Stimulated activated naive B cell treated with anti-CD40 and anti-IgM and Interleukin-4, amounts not matched to agents 10 μg/mL and 1 μg/mL and 100 μg/mL, for 72 hours (primary cell): Measurements from ENCODE around the gene HSD17B8.

ENCODE experiments used
- ATAC-seq, 2 donors: fragments of 150-1000 bp; cut with Tn5 transposase; replicated peaks; 2 replicates each; pipeline ENCODE4 v1.10.0; 2021; ENCODE audit warnings: moderate library complexity in 1 of 2
- DNase-seq: peaks from one replicate; pipeline ENCODE4 v3.0.0; 2021
- H3K27ac Mint-ChIP-seq: one replicate; pipeline ENCODE4 v1.8.0; 2022; ENCODE audit warnings: mild to moderate bottlenecking, mixed read lengths
- H3K27me3 Mint-ChIP-seq, 2 donors: one replicate each; pipeline ENCODE4 v1.8.0; 2022; ENCODE audit warnings: mixed read lengths in 2 of 2
- H3K36me3 Mint-ChIP-seq, 2 donors: one replicate each; pipeline ENCODE4 v1.8.0; 2022; ENCODE audit warnings: mixed read lengths in 2 of 2, mild to moderate bottlenecking in 1 of 2
- H3K4me1 Mint-ChIP-seq, 2 donors: one replicate each; pipeline ENCODE4 v1.8.0; 2022; ENCODE audit warnings: mixed read lengths in 2 of 2, mild to moderate bottlenecking in 1 of 2
- H3K4me3 Mint-ChIP-seq, 2 donors: one replicate each; pipeline ENCODE4 v1.8.0; 2022; ENCODE audit warnings: mild to moderate bottlenecking in 2 of 2, mixed read lengths in 2 of 2, moderate library complexity in 1 of 2
- H3K9me3 Mint-ChIP-seq, 2 donors: one replicate each; pipeline ENCODE4 v1.8.0; 2022; ENCODE audit warnings: mixed read lengths in 2 of 2, mild to moderate bottlenecking in 1 of 2

The HSD17B8 gene

DNA sequence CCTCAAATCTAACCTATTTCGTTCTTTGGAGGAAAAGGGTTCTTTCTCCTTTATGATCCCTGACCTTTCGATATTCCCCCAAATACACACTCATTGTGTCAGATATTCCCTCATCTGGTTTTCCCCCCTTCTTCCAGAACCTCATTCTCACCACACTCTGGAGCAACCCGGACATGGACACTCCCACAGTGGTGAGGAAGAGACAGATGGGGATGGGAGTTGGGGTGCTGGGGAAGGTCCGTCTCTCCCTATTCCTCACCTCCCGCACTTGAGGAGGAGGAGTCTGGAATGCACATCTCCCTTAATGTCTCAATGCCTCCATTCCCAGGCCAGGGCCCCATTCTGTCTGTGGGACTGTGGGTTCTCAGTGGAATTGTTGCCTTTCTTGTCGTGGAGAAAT, 2.5 kb upstream of the HSD17B8 start:
- Mint-ChIP-seq H3K4me1 (peaks cover 73 to 81% of the 10 kb centered on the region in 2 donors), H3K36me3 (peaks cover 29 to 55% of the 10 kb centered on the region in 2 donors), H3K27me3 (no peaks in the 10 kb centered on the region), H3K9me3 (no peaks in the 10 kb centered on the region), H3K27ac (peak overlapping the region; percentile 99), H3K4me3 (peak overlapping the region; percentile 99 to 100)
- DNase-seq, result no peak
- no peak for ATAC-seq

DNA sequence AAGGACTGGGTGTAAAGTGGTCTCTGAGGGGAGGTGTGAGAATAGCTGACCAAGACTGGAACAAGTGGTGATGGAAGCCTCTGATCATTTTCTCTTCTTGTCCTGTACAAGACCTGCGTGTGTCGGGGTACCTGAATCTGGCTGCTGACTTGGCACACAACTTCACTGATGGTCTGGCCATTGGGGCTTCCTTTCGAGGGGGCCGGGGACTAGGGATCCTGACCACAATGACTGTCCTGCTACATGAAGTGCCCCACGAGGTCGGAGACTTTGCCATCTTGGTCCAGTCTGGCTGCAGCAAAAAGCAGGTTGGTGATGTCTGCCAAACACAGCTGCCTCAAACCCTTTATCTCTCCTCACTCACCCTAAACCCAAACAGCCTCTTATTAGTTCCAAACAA, 1.7 kb upstream of the HSD17B8 start:
- no peaks in the 10 kb centered on the region for H3K27me3 Mint-ChIP-seq
- H3K4me1 Mint-ChIP-seq, result peaks cover 71 to 79% of the 10 kb centered on the region in 2 donors
- H3K9me3 Mint-ChIP-seq, result no peaks in the 10 kb centered on the region
- ATAC-seq (no peak), DNase-seq (no peak)
- H3K4me3 Mint-ChIP-seq, result peak overlapping the region; percentile 21 to 86
- H3K27ac Mint-ChIP-seq, result peak overlapping the region; percentile 3
- H3K36me3 Mint-ChIP-seq, result peaks cover 29 to 48% of the 10 kb centered on the region in 2 donors

DNA sequence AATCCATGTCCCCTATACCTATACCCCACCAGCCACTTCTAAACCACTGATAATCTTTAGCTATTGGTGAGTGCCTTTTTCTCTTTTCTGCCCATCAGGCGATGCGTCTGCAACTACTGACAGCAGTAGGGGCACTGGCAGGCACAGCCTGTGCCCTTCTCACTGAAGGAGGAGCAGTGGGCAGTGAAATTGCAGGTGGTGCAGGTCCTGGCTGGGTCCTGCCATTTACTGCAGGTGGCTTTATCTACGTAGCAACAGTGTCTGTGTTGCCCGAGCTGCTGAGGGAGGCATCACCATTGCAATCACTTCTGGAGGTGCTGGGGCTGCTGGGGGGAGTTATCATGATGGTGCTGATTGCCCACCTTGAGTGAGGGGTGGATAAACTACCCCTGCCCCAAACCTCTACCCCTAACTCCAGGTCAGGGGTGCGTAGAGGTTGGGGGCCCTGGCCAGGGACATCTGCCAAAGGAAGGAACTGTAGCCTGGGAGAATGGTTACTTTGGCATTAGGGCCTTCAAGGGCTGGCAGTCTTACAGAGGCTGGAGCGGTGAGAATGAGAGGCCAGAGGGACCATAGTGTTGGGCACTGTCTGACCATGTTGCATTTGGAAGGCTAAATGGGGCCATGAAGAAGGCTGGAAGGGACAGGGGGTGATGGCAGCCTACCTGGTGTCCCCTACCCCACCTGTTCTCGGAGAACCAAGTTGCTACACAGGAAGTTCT, 851 bp upstream of the HSD17B8 start:
- Mint-ChIP-seq H3K27ac (peak overlapping the region; percentile 9), H3K27me3 (no peaks in the 10 kb centered on the region), H3K36me3 (peaks cover 29 to 48% of the 10 kb centered on the region in 2 donors), H3K4me3 (peak overlapping the region; percentile 84 to 86), H3K4me1 (peaks cover 65 to 74% of the 10 kb centered on the region in 2 donors), H3K9me3 (no peaks in the 10 kb centered on the region)
- no peak for DNase-seq
- no peak for ATAC-seq

GRCh38 chr6:33204165-33204414, 365 bp upstream of the HSD17B8 start:
- ATAC-seq, result no peak
- no peak overlapping the region for H3K27ac Mint-ChIP-seq

DNA sequence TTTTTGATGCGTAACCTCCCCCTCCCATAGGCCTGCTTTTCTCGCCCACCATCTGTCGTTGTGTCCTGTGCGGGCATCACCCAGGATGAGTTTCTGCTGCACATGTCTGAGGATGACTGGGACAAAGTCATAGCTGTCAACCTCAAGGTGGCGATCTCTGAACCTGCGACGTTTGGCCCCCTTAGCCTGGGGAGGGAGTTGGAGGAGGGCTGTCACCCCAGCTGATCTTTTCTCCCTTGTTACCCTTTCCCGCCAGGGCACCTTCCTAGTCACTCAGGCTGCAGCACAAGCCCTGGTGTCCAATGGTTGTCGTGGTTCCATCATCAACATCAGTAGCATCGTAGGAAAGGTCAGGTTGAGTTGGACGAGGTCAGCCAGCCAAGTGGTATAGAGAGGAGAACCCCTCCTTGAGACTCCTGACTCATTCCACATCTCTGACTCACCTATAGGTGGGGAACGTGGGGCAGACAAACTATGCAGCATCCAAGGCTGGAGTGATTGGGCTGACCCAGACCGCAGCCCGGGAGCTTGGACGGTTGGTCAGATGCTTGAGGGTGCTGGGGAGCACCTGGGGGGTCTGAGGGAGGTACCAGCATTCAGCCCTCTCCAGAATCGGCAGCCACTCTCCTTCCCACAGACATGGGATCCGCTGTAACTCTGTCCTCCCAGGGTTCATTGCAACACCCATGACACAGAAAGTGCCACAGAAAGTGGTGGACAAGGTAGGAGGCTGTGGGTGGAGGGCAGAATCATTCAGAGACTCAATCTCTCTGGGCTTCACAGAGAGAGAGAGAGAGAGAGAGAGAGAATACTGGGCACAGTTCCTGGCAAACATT, 954 bp downstream of the HSD17B8 start:
- DNase-seq (peak; percentile 38), ATAC-seq (peak; percentile 22 to 47)
- Mint-ChIP-seq H3K4me1 (peaks cover 61 to 78% of the 10 kb centered on the region in 2 donors), H3K27me3 (no peaks in the 10 kb centered on the region), H3K36me3 (peaks cover 38 to 54% of the 10 kb centered on the region in 2 donors), H3K27ac (peak overlapping the region; percentile 85), H3K4me3 (peak overlapping the region; percentile 84 to 86), H3K9me3 (no peaks in the 10 kb centered on the region)

More at GRCh38 chr6:33204165-33204414, 365 bp upstream of the HSD17B8 start:
- Mint-ChIP-seq H3K36me3 (peaks cover 29 to 44% of the 10 kb centered on the region in 2 donors), H3K4me3 (peak overlapping the region; percentile 84 to 86), H3K9me3 (no peaks in the 10 kb centered on the region), H3K27me3 (no peaks in the 10 kb centered on the region), H3K4me1 (peaks cover 62 to 74% of the 10 kb centered on the region in 2 donors)
- no peak for DNase-seq

DNA sequence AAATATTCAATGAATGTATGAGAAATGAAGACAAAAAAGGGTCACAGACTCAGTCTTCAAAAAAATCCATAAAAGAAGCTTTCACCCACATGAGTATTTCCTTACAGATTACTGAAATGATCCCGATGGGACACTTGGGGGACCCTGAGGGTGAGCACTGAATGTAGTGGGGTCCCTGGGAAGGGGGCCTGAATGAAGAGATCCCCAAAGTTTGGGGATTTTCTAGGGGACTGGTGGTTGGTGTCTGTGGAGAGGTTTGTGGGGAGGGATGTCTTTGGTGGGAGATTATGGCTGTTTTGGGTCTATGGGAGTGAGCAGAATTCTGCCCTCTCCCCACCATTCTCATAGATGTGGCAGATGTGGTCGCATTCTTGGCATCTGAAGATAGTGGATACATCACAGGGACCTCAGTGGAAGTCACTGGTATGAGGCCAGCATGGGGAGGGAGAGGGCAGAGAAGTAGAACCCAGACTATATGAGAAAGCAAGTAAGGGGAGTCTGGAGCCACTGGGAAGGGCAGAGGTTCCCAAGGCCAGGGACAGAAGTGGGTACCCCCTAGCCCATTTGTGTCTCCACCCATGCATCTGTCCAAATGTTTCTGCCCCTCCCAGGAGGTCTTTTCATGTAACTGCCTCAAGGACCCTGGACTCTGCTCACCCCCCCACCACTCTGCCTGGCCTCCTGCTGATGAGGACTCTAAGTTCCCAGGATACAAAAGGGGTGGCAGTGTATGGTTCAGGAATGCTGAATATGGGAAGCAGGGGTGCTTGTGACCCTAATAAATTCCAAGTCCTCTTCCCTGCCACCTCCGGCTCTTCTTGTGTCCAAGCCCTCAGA, 1.8 kb downstream of the HSD17B8 start:
- H3K27me3 Mint-ChIP-seq, result no peaks in the 10 kb centered on the region
- H3K27ac Mint-ChIP-seq, result no peak overlapping the region
- DNase-seq (no peak), ATAC-seq (no peak)
- peak overlapping the region; percentile 84 to 86 for H3K4me3 Mint-ChIP-seq
- peaks cover 55 to 74% of the 10 kb centered on the region in 2 donors for H3K4me1 Mint-ChIP-seq
- no peaks in the 10 kb centered on the region for H3K9me3 Mint-ChIP-seq
- peaks cover 34 to 56% of the 10 kb centered on the region in 2 donors for H3K36me3 Mint-ChIP-seq

DNA sequence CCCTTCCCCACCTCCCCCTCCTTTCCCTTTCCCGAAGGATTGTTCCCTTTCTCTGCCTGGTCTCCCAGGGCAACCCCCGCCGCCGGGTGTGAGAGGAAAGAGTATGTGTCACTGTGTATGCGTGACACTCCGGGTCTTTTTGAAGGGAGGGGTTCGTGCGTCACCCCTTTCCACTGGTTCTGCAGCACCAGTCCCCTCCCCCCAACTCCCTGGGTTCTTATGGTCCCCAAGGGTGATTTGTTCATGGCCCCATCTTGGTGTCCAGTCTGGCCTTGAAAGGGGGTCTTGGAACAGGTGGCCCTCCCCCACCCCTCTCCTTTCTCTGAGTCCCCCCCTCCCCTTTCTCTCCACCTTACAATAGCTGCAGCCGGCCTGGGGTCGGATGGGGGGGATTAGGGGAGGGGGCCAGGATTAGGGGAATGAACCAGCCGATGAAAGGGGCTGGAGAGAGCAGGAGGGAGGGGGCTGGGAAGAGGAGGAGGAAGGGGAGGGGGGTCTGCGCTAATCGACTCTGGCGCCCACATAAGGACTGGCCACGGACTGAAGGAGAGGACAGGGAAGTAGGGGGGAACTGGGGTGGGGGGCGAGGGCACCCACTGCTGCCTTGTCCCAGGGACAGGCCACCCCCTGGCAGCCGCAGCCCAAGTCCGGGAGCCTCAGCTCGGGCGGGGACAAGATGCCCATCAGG, 2.6 kb downstream of the HSD17B8 start:
- peaks cover 51 to 67% of the 10 kb centered on the region in 2 donors for H3K4me1 Mint-ChIP-seq
- DNase-seq, result no peak
- H3K9me3 Mint-ChIP-seq, result no peaks in the 10 kb centered on the region
- H3K4me3 Mint-ChIP-seq, result peak overlapping the region; percentile 94 to 97
- H3K36me3 Mint-ChIP-seq, result peaks cover 34 to 53% of the 10 kb centered on the region in 2 donors
- H3K27ac Mint-ChIP-seq, result no peak overlapping the region
- H3K27me3 Mint-ChIP-seq, result peaks cover 2 to 3% of the 10 kb centered on the region in 2 donors
- no peak for ATAC-seq

GRCh38 chr6:33207552-33208090, 3.2 kb downstream of the HSD17B8 start:
- Mint-ChIP-seq H3K4me1 (peaks cover 50 to 67% of the 10 kb centered on the region in 2 donors), H3K9me3 (no peaks in the 10 kb centered on the region), H3K27me3 (peaks cover 8 to 9% of the 10 kb centered on the region in 2 donors), H3K36me3 (peaks cover 33 to 53% of the 10 kb centered on the region in 2 donors), H3K27ac (peak overlapping the region; percentile 98), H3K4me3 (peak overlapping the region; percentile 94 to 97)
- peak; percentile 37 for DNase-seq
- ATAC-seq, result peak; percentile 10 to 20

- H3K4me3 Mint-ChIP-seq, result peak within 1 kb of the TSS; percentile 94 to 97
- ATAC-seq, result peak; percentile 58 to 75
Observed at GRCh38 chr6:33208091-33208967, 3.9 kb downstream of the HSD17B8 start, which contains the start of gene RING1. Gene RING1 (plus strand): TSS chr6:33208500. CDS start chr6:33208823, 323 bp downstream.

GRCh38 chr6:33209856-33210255, 5.4 kb downstream of the HSD17B8 start:
- H3K36me3 Mint-ChIP-seq, result peaks cover 19 to 43% of the 10 kb centered on the region in 2 donors
- H3K4me3 Mint-ChIP-seq, result no peak overlapping the region
- DNase-seq (no peak), ATAC-seq (no peak)
- no peak overlapping the region for H3K27ac Mint-ChIP-seq
- H3K9me3 Mint-ChIP-seq, result no peaks in the 10 kb centered on the region
- H3K4me1 Mint-ChIP-seq, result peaks cover 50 to 65% of the 10 kb centered on the region in 2 donors
- H3K27me3 Mint-ChIP-seq, result peaks cover 29% of the 10 kb centered on the region in 2 donors

More at GRCh38 chr6:33208091-33208967, 3.9 kb downstream of the HSD17B8 start, which contains the start of gene RING1:
- peaks cover 15 to 16% of the 10 kb centered on the region in 2 donors for H3K27me3 Mint-ChIP-seq
- H3K36me3 Mint-ChIP-seq, result peaks cover 27 to 50% of the 10 kb centered on the region in 2 donors
- H3K4me1 Mint-ChIP-seq, result peaks cover 51 to 67% of the 10 kb centered on the region in 2 donors
- peak; percentile 81 for DNase-seq
- H3K9me3 Mint-ChIP-seq, result no peaks in the 10 kb centered on the region
- peak within 1 kb of the TSS; percentile 98 for H3K27ac Mint-ChIP-seq

GRCh38 chr6:33211136-33211535, 6.7 kb downstream of the HSD17B8 start:
- Mint-ChIP-seq H3K9me3 (no peaks in the 10 kb centered on the region), H3K27me3 (peaks cover 35 to 38% of the 10 kb centered on the region in 2 donors), H3K4me1 (peaks cover 39 to 52% of the 10 kb centered on the region in 2 donors), H3K4me3 (no peak overlapping the region), H3K36me3 (peaks cover 19 to 38% of the 10 kb centered on the region in 2 donors), H3K27ac (no peak overlapping the region)
- ATAC-seq (no peak), DNase-seq (no peak)

DNA sequence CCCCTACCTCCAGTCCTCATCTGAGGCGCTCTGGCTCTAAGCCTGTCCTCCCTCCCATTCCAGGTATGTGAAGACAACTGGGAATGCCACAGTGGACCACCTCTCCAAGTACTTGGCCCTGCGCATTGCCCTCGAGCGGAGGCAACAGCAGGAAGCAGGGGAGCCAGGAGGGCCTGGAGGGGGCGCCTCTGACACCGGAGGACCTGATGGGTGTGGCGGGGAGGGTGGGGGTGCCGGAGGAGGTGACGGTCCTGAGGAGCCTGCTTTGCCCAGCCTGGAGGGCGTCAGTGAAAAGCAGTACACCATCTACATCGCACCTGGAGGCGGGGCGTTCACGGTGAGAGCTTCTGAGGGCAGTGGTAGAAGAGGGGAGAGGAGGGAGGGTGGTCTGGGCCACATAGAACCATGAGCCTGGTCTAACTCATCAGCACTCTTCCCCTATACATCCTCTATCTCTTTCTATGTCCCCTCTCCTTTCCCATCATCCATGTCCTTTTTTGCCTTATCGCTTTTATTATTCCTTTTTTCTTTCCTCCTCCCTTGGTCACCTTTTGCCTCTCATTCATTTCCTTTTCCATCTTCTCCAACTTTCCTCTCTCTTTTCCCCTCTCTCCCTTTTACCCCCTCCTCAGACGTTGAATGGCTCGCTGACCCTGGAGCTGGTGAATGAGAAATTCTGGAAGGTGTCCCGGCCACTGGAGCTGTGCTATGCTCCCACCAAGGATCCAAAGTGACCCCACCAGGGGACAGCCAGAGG, 7.4 kb downstream of the HSD17B8 start:
- H3K27ac Mint-ChIP-seq, result no peak overlapping the region
- DNase-seq (no peak), ATAC-seq (no peak)
- H3K27me3 Mint-ChIP-seq, result peaks cover 35 to 41% of the 10 kb centered on the region in 2 donors
- H3K4me1 Mint-ChIP-seq, result peaks cover 34 to 47% of the 10 kb centered on the region in 2 donors
- no peaks in the 10 kb centered on the region for H3K9me3 Mint-ChIP-seq
- H3K4me3 Mint-ChIP-seq, result no peak overlapping the region
- H3K36me3 Mint-ChIP-seq, result peaks cover 19 to 36% of the 10 kb centered on the region in 2 donors
